NCI-H146 treated with DMSO at 0.1 percent for 48 hours (cell line): ENCODE results near the gene ST6GALNAC1.

Experiments used
- DNase-seq: peaks from one replicate; lab custom pipeline; 2025; ENCODE audit not compliant: unreplicated experiment; lab: John Stamatoyannopoulos, UW

The ST6GALNAC1 gene

GRCh38 chr17:76643553-76644148, at the start of gene ST6GALNAC1:
Gene ST6GALNAC1 (minus strand): TSS chr17:76643757. CDS start chr17:76643638, 119 bp downstream.
- DNase-seq, result no peak

GRCh38 chr17:76691379-76692191, 48.0 kb upstream of the ST6GALNAC1 start:
- peak; percentile 18 for DNase-seq

- DNase-seq, result no peak
These were observed 47.2 kb upstream of the ST6GALNAC1 start for GRCh38 chr17:76690596-76691280.

GRCh38 chr17:76689859-76690258, 46.3 kb upstream of the ST6GALNAC1 start:
- no peak for DNase-seq

GRCh38 chr17:76688165-76688622, 44.6 kb upstream of the ST6GALNAC1 start:
- DNase-seq, result no peak

GRCh38 chr17:76687298-76688164, 44.0 kb upstream of the ST6GALNAC1 start:
- no peak for DNase-seq

GRCh38 chr17:76686538-76687297, 43.2 kb upstream of the ST6GALNAC1 start:
- DNase-seq, result no peak

- DNase-seq, result no peak
These were observed 42.3 kb upstream of the ST6GALNAC1 start for GRCh38 chr17:76685846-76686245.

GRCh38 chr17:76685366-76685765, 41.8 kb upstream of the ST6GALNAC1 start:
- DNase-seq, result no peak

GRCh38 chr17:76684756-76685155, 41.2 kb upstream of the ST6GALNAC1 start:
- no peak for DNase-seq

GRCh38 chr17:76683921-76684745, 40.6 kb upstream of the ST6GALNAC1 start:
- no peak for DNase-seq

GRCh38 chr17:76683011-76683755, 39.6 kb upstream of the ST6GALNAC1 start:
- DNase-seq, result no peak

- DNase-seq, result no peak
These were observed 38.7 kb upstream of the ST6GALNAC1 start for GRCh38 chr17:76682296-76682695.

GRCh38 chr17:76681222-76682137, 37.9 kb upstream of the ST6GALNAC1 start:
- peak; percentile 69 for DNase-seq

GRCh38 chr17:76679239-76679638, 35.7 kb upstream of the ST6GALNAC1 start:
- no peak for DNase-seq

- no peak for DNase-seq
These were observed 34.8 kb upstream of the ST6GALNAC1 start for GRCh38 chr17:76678330-76678729.

- DNase-seq, result no peak
These were observed 33.8 kb upstream of the ST6GALNAC1 start for GRCh38 chr17:76677406-76677805.
